ENCODE results near the gene ACOT8. TPM values are rescaled to one million over a fixed set of nuclear protein-coding genes. Genes with fewer than 3 reads are reported as not detected.

The ACOT8 gene
- total RNA-seq, 1 donor from 2014 or later, result 33.8 TPM

DNA sequence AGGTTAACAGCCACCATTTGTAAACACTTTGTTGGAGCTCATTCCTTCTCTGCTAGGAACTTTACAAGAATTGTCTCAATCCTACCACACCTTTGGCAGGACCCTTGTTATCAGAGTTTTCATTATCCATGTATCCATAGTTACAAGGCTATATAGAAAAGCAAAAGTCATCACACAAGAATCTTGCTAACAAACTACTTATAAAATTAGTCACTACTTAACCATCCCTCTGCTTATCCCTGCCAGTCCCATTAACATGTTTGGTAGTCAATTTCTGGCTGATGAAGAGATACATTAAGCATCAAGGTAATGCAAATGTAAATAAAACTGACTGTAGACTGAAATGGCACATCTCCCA lies 10.6 kb upstream of the ACOT8 start:
- TF ChIP-seq, protein P1, sequence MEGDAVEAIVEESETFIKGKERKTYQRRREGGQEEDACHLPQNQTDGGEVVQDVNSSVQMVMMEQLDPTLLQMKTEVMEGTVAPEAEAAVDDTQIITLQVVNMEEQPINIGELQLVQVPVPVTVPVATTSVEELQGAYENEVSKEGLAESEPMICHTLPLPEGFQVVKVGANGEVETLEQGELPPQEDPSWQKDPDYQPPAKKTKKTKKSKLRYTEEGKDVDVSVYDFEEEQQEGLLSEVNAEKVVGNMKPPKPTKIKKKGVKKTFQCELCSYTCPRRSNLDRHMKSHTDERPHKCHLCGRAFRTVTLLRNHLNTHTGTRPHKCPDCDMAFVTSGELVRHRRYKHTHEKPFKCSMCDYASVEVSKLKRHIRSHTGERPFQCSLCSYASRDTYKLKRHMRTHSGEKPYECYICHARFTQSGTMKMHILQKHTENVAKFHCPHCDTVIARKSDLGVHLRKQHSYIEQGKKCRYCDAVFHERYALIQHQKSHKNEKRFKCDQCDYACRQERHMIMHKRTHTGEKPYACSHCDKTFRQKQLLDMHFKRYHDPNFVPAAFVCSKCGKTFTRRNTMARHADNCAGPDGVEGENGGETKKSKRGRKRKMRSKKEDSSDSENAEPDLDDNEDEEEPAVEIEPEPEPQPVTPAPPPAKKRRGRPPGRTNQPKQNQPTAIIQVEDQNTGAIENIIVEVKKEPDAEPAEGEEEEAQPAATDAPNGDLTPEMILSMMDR (IDR thresholded peaks at IDR 0.05; ENCODE audit: partially characterized antibody, unreplicated experiment), result no peak
- Mint-ChIP-seq H3K4me3 (ENCODE audit: unreplicated experiment) (no peak overlapping the region), H3K4me1 (ENCODE audit: low read depth, unreplicated experiment) (no peaks in the 10 kb centered on the region), H3K9me3 (ENCODE audit: unreplicated experiment) (no peaks in the 10 kb centered on the region), H3K36me3 (ENCODE audit: unreplicated experiment) (peaks cover 3% of the 10 kb centered on the region), H3K27me3 (ENCODE audit: unreplicated experiment) (no peaks in the 10 kb centered on the region), H3K27ac (ENCODE audit: unreplicated experiment) (no peak overlapping the region)
- DNase-seq, result no peak

DNA sequence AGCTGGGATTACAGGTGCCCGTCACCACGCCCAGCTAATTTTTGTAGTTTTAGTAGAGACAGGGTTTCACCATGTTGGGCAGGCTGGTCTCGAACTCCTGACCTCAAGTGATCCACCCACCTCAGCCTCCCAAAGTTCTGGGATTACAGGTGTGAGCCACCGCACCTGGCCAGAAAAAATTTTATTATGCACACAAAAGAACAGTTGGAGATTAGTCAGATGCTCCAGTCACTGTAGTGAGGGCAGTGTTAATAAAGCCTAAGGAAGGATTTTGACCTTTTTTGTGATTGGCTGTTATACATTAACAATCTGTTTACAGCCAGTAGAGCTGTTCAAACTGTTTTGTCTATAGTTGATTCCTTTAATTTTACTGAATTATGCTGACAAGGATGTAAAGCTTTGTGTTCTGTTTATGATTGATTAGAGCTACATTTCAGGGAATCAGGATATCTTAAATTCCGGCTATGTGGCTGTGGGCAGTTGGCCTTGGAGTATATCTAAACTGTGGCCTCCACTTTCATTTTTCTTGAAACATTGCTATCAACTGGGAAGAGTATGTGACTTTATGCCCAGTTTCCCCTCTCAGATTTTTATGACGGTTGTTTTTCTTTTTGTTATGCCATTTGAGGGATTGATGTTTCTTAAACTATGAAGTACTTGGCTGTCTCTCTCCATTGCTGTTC lies 10.1 kb upstream of the ACOT8 start:
- Mint-ChIP-seq H3K9me3 (ENCODE audit: unreplicated experiment) (no peaks in the 10 kb centered on the region), H3K27ac (ENCODE audit: unreplicated experiment) (no peak overlapping the region), H3K27me3 (ENCODE audit: unreplicated experiment) (no peaks in the 10 kb centered on the region), H3K4me1 (ENCODE audit: low read depth, unreplicated experiment) (no peaks in the 10 kb centered on the region), H3K36me3 (ENCODE audit: unreplicated experiment) (peaks cover 2% of the 10 kb centered on the region), H3K4me3 (ENCODE audit: unreplicated experiment) (no peak overlapping the region)
- no peak for DNase-seq
- TF ChIP-seq, protein P1 (IDR thresholded peaks at IDR 0.05; ENCODE audit: partially characterized antibody, unreplicated experiment), result no peak

DNA sequence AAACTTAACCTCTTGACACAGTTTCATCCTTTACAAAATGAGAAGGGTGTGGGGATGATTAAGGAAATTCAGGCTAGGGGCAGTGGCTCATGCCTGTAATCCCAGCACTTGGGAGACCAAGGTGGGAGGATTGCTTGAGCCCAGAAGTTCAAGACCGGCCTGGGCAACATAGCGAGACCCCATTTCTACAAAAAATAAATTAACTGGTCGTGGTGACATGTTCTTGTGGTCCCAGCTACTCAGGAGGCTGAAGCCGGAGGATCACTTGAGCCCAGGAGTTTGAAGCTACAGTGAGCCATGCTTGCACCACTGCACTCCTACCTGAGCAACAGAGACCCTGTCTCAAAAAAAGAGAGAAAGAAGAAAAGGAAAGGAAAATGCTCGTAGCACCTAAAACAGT lies 9.3 kb upstream of the ACOT8 start:
- no peaks in the 10 kb centered on the region for H3K36me3 Mint-ChIP-seq (ENCODE audit: unreplicated experiment)
- no peaks in the 10 kb centered on the region for H3K27me3 Mint-ChIP-seq (ENCODE audit: unreplicated experiment)
- no peaks in the 10 kb centered on the region for H3K4me1 Mint-ChIP-seq (ENCODE audit: low read depth, unreplicated experiment)
- H3K9me3 Mint-ChIP-seq (ENCODE audit: unreplicated experiment), result no peaks in the 10 kb centered on the region
- DNase-seq, result no peak
- TF ChIP-seq, protein P1 (IDR thresholded peaks at IDR 0.05; ENCODE audit: partially characterized antibody, unreplicated experiment), result no peak
- H3K4me3 Mint-ChIP-seq (ENCODE audit: unreplicated experiment), result no peak overlapping the region
- no peak overlapping the region for H3K27ac Mint-ChIP-seq (ENCODE audit: unreplicated experiment)

DNA sequence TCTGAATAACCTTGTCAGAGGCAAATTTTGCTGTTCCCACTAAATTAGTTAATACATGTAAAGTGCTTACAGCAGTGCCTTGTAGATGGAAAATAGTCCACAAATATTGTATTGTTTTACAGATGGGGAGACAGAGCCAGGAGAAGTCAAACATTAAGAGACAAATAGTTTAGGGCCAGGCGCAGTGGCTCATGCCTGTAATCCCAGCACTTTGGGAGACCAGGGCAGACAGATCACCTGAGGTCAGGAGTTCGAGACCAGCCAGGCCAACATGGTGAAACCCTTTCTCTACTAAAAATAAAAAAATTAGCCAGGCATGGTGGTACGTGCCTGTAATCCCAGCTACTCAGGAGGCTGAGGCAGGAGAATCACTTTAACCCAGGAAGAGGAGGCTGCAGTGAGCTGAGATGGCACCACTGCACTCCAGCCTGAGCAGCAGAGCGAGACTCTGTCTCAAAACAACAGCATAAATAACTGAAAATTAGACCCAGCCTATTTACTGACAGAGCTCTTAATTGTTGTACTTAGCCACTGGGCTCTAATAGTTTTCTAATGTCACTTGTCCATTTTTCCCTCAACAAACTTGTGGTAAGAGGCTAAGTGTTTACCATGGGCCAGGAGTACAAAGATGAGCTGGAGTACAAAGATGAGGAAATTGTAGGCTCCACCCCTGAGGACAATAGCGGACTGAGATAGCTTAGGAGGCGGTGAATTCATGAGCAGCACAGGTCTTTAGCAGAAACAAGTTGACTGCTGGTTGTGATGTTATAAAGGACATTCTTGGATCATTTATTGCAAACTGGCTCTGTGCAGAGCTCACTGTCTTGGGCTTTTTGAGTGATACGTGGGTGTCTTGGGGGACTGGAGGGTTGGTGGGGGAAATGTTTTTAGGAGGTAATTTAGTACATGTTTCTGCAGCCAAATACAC lies 6.6 kb upstream of the ACOT8 start:
- Mint-ChIP-seq H3K9me3 (ENCODE audit: unreplicated experiment) (no peaks in the 10 kb centered on the region), H3K4me3 (ENCODE audit: unreplicated experiment) (no peak overlapping the region), H3K27me3 (ENCODE audit: unreplicated experiment) (no peaks in the 10 kb centered on the region), H3K27ac (ENCODE audit: unreplicated experiment) (no peak overlapping the region), H3K36me3 (ENCODE audit: unreplicated experiment) (no peaks in the 10 kb centered on the region), H3K4me1 (ENCODE audit: low read depth, unreplicated experiment) (no peaks in the 10 kb centered on the region)
- TF ChIP-seq, protein P1 (IDR thresholded peaks at IDR 0.05; ENCODE audit: partially characterized antibody, unreplicated experiment), result no peak
- DNase-seq, result no peak
